ENCODE results near the gene TAS1R3. TPM values are rescaled to one million over a fixed set of nuclear protein-coding genes. Genes with fewer than 3 reads are reported as not detected.

TAS1R3 gene
- total and polyA plus RNA-seq, 2 of the 4 experiments (the other 2 are of a cell fraction): under 0.01 to 0.05 TPM

GRCh38 chr1:1293263-1294249 lies 37.5 kb upstream of the TAS1R3 start:
- TSS peak; percentile 87 for BruUV-seq (replicated peaks)
- Histone ChIP-seq H3K56ac (ENCODE audit: extremely low read depth, insufficient read depth, low read length) (no peak overlapping the region), H3K23ac (ENCODE audit: low read depth, low read length) (no peak overlapping the region), H2BK15ac (ENCODE audit: low read depth, low read length) (no peak overlapping the region), H4K91ac (ENCODE audit: insufficient read depth, low read depth, low read length) (no peak overlapping the region), H2AFZ (replicated peaks; ENCODE audit: low read length, poor library complexity) (no peak overlapping the region), H3K27ac (ENCODE audit: insufficient read depth, low read length) (no peak overlapping the region), H2BK20ac (ENCODE audit: low read depth, low read length) (no peak overlapping the region), H3K4me2 (ENCODE audit: low read depth, low read length) (no peak overlapping the region), H2AK5ac (ENCODE audit: low read depth, low read length) (no peak overlapping the region), H3K9me1 (ENCODE audit: insufficient read depth, low read length) (no peaks in the 10 kb centered on the region), H3K27me3 (ENCODE audit: control insufficient read depth, insufficient read depth, low read length) (no peaks in the 10 kb centered on the region), H4K5ac (ENCODE audit: low read depth, low read length) (no peak overlapping the region), H3K9ac (ENCODE audit: low read depth, low read length) (no peak overlapping the region), H3K9me3 (ENCODE audit: control insufficient read depth, insufficient read depth, low read length) (no peaks in the 10 kb centered on the region), H4K8ac (ENCODE audit: low read depth in 2 of 2, low read length in 2 of 2) (no peak overlapping the region), H2AK9ac (replicated peaks; ENCODE audit: low read depth, low read length, poor library complexity) (no peak overlapping the region), H2BK120ac (ENCODE audit: low read depth, low read length) (no peak overlapping the region), H3K4me3 (ENCODE audit: insufficient read depth, low read depth, low read length) (no peak overlapping the region), H2BK5ac (ENCODE audit: low read depth, low read length, poor library complexity, severe bottlenecking) (no peak overlapping the region), H3K4me1 (ENCODE audit: control insufficient read depth, insufficient read depth, low read length) (no peaks in the 10 kb centered on the region; the same call in 1 of the 2 replicates), H3K4ac (ENCODE audit: low read depth, low read length) (no peak overlapping the region), H3K36me3 (ENCODE audit: control insufficient read depth, insufficient read depth, low read length) (peaks cover 34% of the 10 kb centered on the region), H4K20me1 (ENCODE audit: insufficient read depth, low read length) (peaks cover 13% of the 10 kb centered on the region), H3K79me1 (ENCODE audit: low read depth in 1 of 2, low read length in 2 of 2) (no peaks in the 10 kb centered on the region), H3K18ac (ENCODE audit: low read depth, low read length) (no peak overlapping the region), H3K14ac (replicated peaks; ENCODE audit: low read depth, low read length) (no peak overlapping the region)
- dilution Hi-C loops (cut with HindIII; ENCODE audit: low sequenced_read_pairs, unreplicated experiment): no loop called here
- in situ Hi-C loops (cut with MboI; ENCODE audit: low sequenced_read_pairs): no loop called here
- ATAC-seq (ENCODE audit: low read depth) (no peak), DNase-seq (no peak)
- POLR2A ChIA-PET (ENCODE audit: unreplicated experiment): no interaction called here
- CTCF ChIA-PET: no interaction called here
- intact Hi-C loops (cut with micrococcal nuclease): no loop called here
- WGBS, 2 experiments (ENCODE audit: extremely low coverage in 2 of 2, insufficient read length in 1 of 2): 75% methylated on average over 35 of the region's 94 CpGs; no CpG with 5 or more reads in 1 of the 2 experiments
- TF ChIP-seq RCOR1 (IDR thresholded peaks at IDR 0.05; ENCODE audit: insufficient replicate concordance, low read length) (no peak), SMC3 (IDR thresholded peaks at IDR 0.05; ENCODE audit: low read depth, low read length) (no peak), POLR2A (IDR thresholded peaks at IDR 0.05; ENCODE audit: low read depth, low read length) (no peak), MAZ (IDR thresholded peaks at IDR 0.05; ENCODE audit: borderline replicate concordance, low read depth, low read length) (no peak), MXI1 (IDR thresholded peaks at IDR 0.05; ENCODE audit: borderline replicate concordance, low read depth, low read length) (no peak), FOS (IDR thresholded peaks at IDR 0.05; ENCODE audit: low read depth, low read length) (no peak), NFE2L2 (IDR thresholded peaks at IDR 0.05; ENCODE audit: low read depth, low read length) (no peak), RAD21 (IDR thresholded peaks at IDR 0.05; ENCODE audit: low read length) (no peak), ELK1 (IDR thresholded peaks at IDR 0.05; ENCODE audit: borderline replicate concordance, low read depth, low read length) (no peak), MAFK (IDR thresholded peaks at IDR 0.05; ENCODE audit: low read depth, low read length) (no peak), CEBPB (IDR thresholded peaks at IDR 0.05; ENCODE audit: low read depth, low read length) (no peak), RFX5 (IDR thresholded peaks at IDR 0.05; ENCODE audit: low read depth, low read length) (no peak), CHD1 (IDR thresholded peaks at IDR 0.05; ENCODE audit: low read depth, low read length) (no peak)
- TF ChIP-seq, protein P1, sequence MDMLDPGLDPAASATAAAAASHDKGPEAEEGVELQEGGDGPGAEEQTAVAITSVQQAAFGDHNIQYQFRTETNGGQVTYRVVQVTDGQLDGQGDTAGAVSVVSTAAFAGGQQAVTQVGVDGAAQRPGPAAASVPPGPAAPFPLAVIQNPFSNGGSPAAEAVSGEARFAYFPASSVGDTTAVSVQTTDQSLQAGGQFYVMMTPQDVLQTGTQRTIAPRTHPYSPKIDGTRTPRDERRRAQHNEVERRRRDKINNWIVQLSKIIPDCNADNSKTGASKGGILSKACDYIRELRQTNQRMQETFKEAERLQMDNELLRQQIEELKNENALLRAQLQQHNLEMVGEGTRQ (IDR thresholded peaks at IDR 0.05; ENCODE audit: low read depth, low read length): no peak
- TF ChIP-seq, protein P2, sequence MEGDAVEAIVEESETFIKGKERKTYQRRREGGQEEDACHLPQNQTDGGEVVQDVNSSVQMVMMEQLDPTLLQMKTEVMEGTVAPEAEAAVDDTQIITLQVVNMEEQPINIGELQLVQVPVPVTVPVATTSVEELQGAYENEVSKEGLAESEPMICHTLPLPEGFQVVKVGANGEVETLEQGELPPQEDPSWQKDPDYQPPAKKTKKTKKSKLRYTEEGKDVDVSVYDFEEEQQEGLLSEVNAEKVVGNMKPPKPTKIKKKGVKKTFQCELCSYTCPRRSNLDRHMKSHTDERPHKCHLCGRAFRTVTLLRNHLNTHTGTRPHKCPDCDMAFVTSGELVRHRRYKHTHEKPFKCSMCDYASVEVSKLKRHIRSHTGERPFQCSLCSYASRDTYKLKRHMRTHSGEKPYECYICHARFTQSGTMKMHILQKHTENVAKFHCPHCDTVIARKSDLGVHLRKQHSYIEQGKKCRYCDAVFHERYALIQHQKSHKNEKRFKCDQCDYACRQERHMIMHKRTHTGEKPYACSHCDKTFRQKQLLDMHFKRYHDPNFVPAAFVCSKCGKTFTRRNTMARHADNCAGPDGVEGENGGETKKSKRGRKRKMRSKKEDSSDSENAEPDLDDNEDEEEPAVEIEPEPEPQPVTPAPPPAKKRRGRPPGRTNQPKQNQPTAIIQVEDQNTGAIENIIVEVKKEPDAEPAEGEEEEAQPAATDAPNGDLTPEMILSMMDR (conservative IDR thresholded peaks at IDR 0.05; ENCODE audit: low read depth, low read length): no peak
